GM12872 (cell line): ENCODE measurements around the gene ROBO1.

ENCODE experiments used
- TF ChIP-seq, protein P1 (sequence below): IDR thresholded peaks from 3 replicates; pipeline ENCODE4 v1.5.1; 2011; ENCODE audit warnings: low read depth, mild to moderate bottlenecking, low read length, moderate library complexity; ENCODE audit not compliant: insufficient read depth

ROBO1 gene

DNA sequence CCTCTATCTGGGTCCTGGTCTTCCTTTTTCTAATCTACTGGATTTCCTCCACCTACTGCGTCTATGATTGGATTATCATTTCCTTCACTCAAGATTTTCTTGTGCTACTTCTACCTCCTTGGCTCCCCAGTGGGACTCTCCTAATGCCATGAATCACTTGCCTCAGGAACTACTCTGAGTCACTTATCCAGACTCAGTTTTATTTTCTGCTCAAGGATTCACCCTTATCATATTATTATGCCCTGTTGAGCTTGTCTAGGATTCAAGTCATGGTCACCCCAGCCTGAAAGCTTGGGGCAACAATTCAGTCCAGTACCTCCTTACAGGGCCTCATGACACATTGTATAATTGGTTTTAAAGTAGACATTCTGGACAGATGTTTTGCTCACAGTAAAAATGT, 968.1 kb downstream of the ROBO1 start:
- TF ChIP-seq, protein P1, sequence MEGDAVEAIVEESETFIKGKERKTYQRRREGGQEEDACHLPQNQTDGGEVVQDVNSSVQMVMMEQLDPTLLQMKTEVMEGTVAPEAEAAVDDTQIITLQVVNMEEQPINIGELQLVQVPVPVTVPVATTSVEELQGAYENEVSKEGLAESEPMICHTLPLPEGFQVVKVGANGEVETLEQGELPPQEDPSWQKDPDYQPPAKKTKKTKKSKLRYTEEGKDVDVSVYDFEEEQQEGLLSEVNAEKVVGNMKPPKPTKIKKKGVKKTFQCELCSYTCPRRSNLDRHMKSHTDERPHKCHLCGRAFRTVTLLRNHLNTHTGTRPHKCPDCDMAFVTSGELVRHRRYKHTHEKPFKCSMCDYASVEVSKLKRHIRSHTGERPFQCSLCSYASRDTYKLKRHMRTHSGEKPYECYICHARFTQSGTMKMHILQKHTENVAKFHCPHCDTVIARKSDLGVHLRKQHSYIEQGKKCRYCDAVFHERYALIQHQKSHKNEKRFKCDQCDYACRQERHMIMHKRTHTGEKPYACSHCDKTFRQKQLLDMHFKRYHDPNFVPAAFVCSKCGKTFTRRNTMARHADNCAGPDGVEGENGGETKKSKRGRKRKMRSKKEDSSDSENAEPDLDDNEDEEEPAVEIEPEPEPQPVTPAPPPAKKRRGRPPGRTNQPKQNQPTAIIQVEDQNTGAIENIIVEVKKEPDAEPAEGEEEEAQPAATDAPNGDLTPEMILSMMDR = no peak

DNA sequence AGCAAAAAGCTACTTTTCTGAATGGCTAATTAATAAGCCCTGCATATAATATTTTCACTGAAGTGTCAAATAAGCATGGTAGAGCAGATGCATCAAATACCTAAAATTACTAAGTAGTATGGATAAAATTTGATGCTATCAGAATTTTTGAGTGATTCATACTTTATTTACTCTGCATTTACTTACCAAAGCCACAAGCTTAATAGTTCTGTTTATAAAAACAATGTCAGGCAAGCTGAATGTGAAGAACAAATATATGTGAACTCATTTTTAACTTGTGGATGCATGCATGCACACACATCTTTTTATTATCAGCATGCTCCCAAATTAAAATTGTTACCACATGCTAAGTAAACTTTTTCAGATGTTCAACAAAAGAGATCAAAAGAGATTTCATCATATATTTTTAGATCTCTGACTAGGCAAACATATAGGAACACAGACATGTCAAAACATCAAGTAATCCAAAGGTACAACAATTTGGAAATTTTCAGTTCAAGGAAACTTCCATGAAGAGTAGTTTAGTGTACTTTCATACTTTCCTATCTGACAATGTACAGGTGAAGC, 969.4 kb downstream of the ROBO1 start:
- TF ChIP-seq, protein P1 = no peak

DNA sequence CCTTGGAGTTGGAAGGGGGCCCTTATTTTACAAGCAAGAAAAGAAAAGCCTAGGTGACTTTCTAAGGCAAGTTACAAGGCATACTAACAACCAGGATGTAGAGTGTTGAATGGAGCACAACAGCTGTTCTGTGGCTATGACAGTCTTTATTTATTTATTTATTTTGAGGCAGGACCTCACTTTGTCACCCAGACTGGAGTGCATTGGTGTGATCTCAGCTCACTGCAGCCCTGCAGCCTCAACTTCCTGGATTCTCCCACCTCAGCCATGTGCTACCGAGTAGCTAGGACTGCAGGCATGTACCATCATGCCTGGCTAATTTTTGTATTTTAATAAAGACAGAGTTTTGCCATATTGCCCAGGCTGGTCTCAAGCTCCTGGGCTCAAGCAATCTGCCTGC, 973.4 kb downstream of the ROBO1 start:
- TF ChIP-seq, protein P1 = no peak

DNA sequence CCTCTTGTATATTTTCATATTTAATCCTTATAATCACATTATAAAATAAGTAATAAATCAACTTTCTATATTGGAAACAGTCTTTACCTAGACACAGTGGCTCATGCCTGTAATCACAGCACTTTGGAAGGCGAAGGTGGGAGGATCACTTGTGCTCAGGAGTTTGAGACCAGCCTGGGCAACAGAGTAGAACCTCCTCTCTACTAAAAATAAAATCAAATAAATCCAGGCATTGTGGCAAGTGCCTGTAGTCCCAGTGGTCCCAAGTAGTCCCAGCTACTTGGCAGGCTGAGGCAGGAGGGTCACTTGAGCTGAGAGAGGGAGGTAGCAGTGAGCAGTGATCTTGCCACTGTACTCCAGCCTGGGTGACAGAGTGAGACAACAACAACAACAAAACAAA, 975.1 kb downstream of the ROBO1 start:
- TF ChIP-seq, protein P1 = no peak

- TF ChIP-seq, protein P1 = no peak
Observed at GRCh38 chr3:78792212-78792611, 975.6 kb downstream of the ROBO1 start.

DNA sequence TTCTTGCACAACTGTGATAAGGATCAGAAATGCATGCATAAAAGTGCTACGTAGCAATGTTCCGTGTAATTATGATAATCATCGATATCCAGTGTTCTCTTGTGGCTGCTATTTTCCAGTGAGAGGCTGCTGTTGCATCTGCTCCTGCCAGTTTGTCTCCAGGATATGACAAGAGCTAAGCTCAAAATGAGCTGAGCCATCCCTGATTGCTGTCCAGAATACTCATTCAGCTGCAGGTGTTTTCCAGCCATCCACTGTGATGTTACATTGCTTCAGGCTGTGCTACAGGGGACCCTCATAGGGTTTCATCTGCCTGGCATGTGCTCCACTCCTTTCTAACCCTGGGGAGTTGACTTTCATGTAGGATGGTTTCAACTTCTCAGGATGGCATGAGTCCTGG, 976.0 kb downstream of the ROBO1 start:
- TF ChIP-seq, protein P1 = no peak

DNA sequence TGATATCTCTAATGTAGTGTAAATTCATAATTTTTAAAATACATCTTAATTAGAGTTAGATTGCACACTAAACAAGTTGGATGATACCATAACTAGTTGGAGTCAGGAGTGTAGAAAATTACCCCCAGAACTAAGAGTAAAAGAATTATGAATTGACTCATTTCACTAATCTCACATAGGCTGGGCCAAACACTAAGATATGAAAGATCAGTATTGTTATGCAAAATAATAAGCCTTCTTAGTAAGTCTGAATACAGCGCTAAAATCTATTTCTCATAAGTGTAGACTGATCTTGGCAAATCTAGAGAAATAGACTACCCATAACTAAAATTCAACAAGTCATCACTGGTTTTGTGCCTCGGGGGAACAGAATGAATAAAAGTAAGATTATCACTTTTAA, 979.0 kb downstream of the ROBO1 start:
- TF ChIP-seq, protein P1 = no peak
